Measurements from ENCODE around the gene FAM53B.

The FAM53B gene

GRCh38 chr10:124730790-124731189 lies 13.4 kb downstream of the FAM53B start:
- DNase-seq (ENCODE audit: low read depth, low spot score) = no peak
- no peak overlapping the region for H3K27ac ChIP-seq

- no peak overlapping the region for H3K27ac ChIP-seq
These were observed 15.1 kb downstream of the FAM53B start for GRCh38 chr10:124728830-124729661.

GRCh38 chr10:124728071-124728829 lies 15.9 kb downstream of the FAM53B start:
- no peak for DNase-seq (ENCODE audit: low read depth, low spot score)
- no peak overlapping the region for H3K27ac ChIP-seq

More at GRCh38 chr10:124728830-124729661, 15.1 kb downstream of the FAM53B start:
- no peak for DNase-seq (ENCODE audit: low read depth, low spot score)

GRCh38 chr10:124727361-124727960 lies 16.7 kb downstream of the FAM53B start:
- DNase-seq (ENCODE audit: low read depth, low spot score) = no peak
- H3K27ac ChIP-seq = no peak overlapping the region

- no peak for DNase-seq (ENCODE audit: low read depth, low spot score)
- H3K27ac ChIP-seq = no peak overlapping the region
These were observed 18.4 kb downstream of the FAM53B start for GRCh38 chr10:124725791-124726190.

- DNase-seq (ENCODE audit: low read depth, low spot score) = no peak
- H3K27ac ChIP-seq = no peak overlapping the region
These were observed 19.0 kb downstream of the FAM53B start for GRCh38 chr10:124725171-124725631.

- peak overlapping the region; percentile 68 for H3K27ac ChIP-seq
- DNase-seq (ENCODE audit: low read depth, low spot score) = no peak
These were observed 19.7 kb downstream of the FAM53B start for GRCh38 chr10:124724279-124725027.

GRCh38 chr10:124723826-124724225 lies 20.4 kb downstream of the FAM53B start:
- peak overlapping the region; percentile 68 for H3K27ac ChIP-seq
- DNase-seq (ENCODE audit: low read depth, low spot score) = no peak

GRCh38 chr10:124722798-124723783 lies 21.1 kb downstream of the FAM53B start:
- H3K27ac ChIP-seq = peak overlapping the region; percentile 68
- no peak for DNase-seq (ENCODE audit: low read depth, low spot score)

- DNase-seq (ENCODE audit: low read depth, low spot score) = no peak
- peak overlapping the region; percentile 68 for H3K27ac ChIP-seq
These were observed 22.7 kb downstream of the FAM53B start for GRCh38 chr10:124721330-124722045.

- H3K27ac ChIP-seq = peak overlapping the region; percentile 91
- peak; percentile 56 for DNase-seq (ENCODE audit: low read depth, low spot score)
These were observed 24.8 kb downstream of the FAM53B start for GRCh38 chr10:124719213-124719851.

- peak overlapping the region; percentile 91 for H3K27ac ChIP-seq
- no peak for DNase-seq (ENCODE audit: low read depth, low spot score)
These were observed 26.1 kb downstream of the FAM53B start for GRCh38 chr10:124717911-124718741.

- no peak for DNase-seq (ENCODE audit: low read depth, low spot score)
- H3K27ac ChIP-seq = no peak overlapping the region
These were observed 27.0 kb downstream of the FAM53B start for GRCh38 chr10:124717041-124717757.

GRCh38 chr10:124716369-124716768 lies 27.8 kb downstream of the FAM53B start:
- no peak overlapping the region for H3K27ac ChIP-seq
- DNase-seq (ENCODE audit: low read depth, low spot score) = no peak

- no peak overlapping the region for H3K27ac ChIP-seq
- no peak for DNase-seq (ENCODE audit: low read depth, low spot score)
These were observed 28.7 kb downstream of the FAM53B start for GRCh38 chr10:124715439-124715838.

GRCh38 chr10:124713679-124714255 lies 30.4 kb downstream of the FAM53B start:
- DNase-seq (ENCODE audit: low read depth, low spot score) = no peak
- H3K27ac ChIP-seq = no peak overlapping the region
